ENCODE results near the gene MYO1F.

The MYO1F gene

DNA sequence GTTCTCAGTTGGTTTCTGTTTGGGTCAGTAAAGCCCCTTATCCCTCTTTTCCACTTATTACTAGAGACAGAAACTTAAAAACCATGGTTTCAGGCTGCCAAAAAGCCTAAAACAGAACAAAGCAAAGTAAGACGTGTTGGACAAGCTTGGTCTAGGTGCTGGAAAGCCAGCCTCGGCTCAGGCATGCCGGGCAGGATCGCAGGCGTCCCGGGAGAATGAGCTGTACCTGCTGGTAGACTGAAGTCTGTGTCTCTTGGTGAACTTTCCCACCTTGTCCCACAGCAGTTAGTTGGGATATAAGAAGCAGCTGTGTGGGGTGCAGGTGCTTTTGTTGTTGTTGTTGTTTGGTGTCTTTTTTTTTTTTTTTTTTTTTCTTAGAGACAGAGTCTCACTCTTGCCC, 95.6 kb downstream of the MYO1F start:
- H3K4me3 ChIP-seq (ENCODE audit: low read depth, low read length): no peak overlapping the region

DNA sequence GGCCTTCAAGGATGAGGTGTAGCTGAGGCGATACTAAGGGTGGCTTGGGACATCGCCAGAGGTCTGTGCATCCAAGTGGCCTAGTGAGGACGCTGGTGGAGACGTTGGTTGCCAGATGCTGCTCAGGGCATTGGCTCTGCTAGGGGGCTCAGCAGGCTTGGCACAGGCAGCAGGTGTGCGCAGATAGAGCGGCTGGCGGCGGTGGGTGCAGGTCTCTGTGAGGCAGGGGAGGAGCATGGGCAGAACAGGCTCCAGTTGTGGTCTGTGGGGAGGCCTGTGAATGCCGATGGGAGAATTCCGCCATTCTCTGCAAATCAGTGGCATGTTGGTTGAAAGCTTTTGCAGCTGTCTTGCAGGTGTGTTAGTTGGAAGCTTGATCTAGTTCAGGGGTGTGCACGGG, 96.0 kb downstream of the MYO1F start:
- H2AFZ ChIP-seq (ENCODE audit: low read length, unreplicated experiment): no peak overlapping the region
- peaks cover 51% of the 10 kb centered on the region for H3K79me2 ChIP-seq (ENCODE audit: control insufficient read depth, insufficient read depth, low read length, unreplicated experiment)
- no peaks in the 10 kb centered on the region for H3K4me1 ChIP-seq (ENCODE audit: control insufficient read depth, insufficient read depth, low read length, unreplicated experiment)
- H3K27me3 ChIP-seq (ENCODE audit: insufficient read depth, low read length): no peaks in the 10 kb centered on the region
- H3K4me3 ChIP-seq (ENCODE audit: low read depth, low read length): no peak overlapping the region
- H3K36me3 ChIP-seq (ENCODE audit: insufficient read depth, low read length): no peaks in the 10 kb centered on the region
- H3K27ac ChIP-seq (ENCODE audit: low read depth, low read length): no peak overlapping the region

More for the DNA sequence above, 95.6 kb downstream of the MYO1F start:
- H2AFZ ChIP-seq (ENCODE audit: low read length, unreplicated experiment): no peak overlapping the region
- H3K79me2 ChIP-seq (ENCODE audit: control insufficient read depth, insufficient read depth, low read length, unreplicated experiment): peaks cover 47% of the 10 kb centered on the region
- no peaks in the 10 kb centered on the region for H3K27me3 ChIP-seq (ENCODE audit: insufficient read depth, low read length)
- H3K4me1 ChIP-seq (ENCODE audit: control insufficient read depth, insufficient read depth, low read length, unreplicated experiment): no peaks in the 10 kb centered on the region
- no peak overlapping the region for H3K27ac ChIP-seq (ENCODE audit: low read depth, low read length)
- H3K36me3 ChIP-seq (ENCODE audit: insufficient read depth, low read length): no peaks in the 10 kb centered on the region

DNA sequence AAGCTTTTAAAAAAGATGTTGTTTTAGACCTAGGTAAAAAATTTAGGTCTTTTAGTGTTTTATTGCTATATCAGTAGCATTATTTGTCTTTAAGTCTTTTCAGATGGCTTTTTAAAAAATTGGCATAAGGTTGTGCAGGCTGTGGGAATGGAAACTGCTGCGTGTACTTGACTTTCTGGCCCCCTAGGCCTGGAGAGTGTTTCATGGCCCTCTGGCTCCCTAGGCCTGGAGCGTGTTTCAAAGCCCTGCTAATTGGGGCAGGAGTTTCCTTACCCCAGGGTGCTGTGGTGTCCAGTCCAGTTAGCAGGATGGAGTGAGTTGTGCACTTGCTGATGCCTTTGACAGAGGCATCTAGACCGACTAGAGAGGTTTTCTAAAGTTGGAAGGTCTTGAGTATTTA, 98.6 kb downstream of the MYO1F start:
- no peak overlapping the region for H2AFZ ChIP-seq (ENCODE audit: low read length, unreplicated experiment)
- H3K27ac ChIP-seq (ENCODE audit: low read depth, low read length): no peak overlapping the region
- H3K36me3 ChIP-seq (ENCODE audit: insufficient read depth, low read length): peaks cover 7% of the 10 kb centered on the region; the same call in 1 of the 2 replicates
- peaks cover 56% of the 10 kb centered on the region for H3K79me2 ChIP-seq (ENCODE audit: control insufficient read depth, insufficient read depth, low read length, unreplicated experiment)
- no peaks in the 10 kb centered on the region for H3K27me3 ChIP-seq (ENCODE audit: insufficient read depth, low read length)
- H3K4me1 ChIP-seq (ENCODE audit: control insufficient read depth, insufficient read depth, low read length, unreplicated experiment): no peaks in the 10 kb centered on the region
- H3K4me3 ChIP-seq (ENCODE audit: low read depth, low read length): no peak overlapping the region

DNA sequence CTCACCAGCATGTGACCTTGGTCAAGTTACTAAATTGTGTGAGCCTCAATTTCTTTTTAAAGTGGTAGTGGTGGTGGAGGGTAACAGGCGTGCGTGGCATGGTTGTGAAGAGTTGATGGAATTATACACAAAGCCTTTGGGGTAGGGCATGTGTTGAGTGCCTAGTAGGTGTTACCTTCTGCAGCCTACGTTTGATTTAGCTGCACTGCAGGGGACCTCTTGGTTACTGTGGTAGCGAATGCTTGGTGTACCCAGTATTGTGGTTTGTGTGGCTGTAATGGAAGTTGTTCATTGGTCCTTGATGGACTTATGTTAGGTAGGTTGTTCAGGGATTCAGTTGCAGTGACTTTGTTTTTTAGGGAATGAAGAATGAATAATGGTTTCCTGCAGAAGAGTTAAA, 99.4 kb downstream of the MYO1F start:
- Histone ChIP-seq H3K79me2 (ENCODE audit: control insufficient read depth, insufficient read depth, low read length, unreplicated experiment) (peaks cover 53% of the 10 kb centered on the region), H3K4me3 (ENCODE audit: low read depth, low read length) (no peak overlapping the region), H3K36me3 (ENCODE audit: insufficient read depth, low read length) (peaks cover 8% of the 10 kb centered on the region; the same call in 1 of the 2 replicates), H3K4me1 (ENCODE audit: control insufficient read depth, insufficient read depth, low read length, unreplicated experiment) (no peaks in the 10 kb centered on the region), H3K27ac (ENCODE audit: low read depth, low read length) (no peak overlapping the region), H2AFZ (ENCODE audit: low read length, unreplicated experiment) (no peak overlapping the region), H3K27me3 (ENCODE audit: insufficient read depth, low read length) (no peaks in the 10 kb centered on the region)

DNA sequence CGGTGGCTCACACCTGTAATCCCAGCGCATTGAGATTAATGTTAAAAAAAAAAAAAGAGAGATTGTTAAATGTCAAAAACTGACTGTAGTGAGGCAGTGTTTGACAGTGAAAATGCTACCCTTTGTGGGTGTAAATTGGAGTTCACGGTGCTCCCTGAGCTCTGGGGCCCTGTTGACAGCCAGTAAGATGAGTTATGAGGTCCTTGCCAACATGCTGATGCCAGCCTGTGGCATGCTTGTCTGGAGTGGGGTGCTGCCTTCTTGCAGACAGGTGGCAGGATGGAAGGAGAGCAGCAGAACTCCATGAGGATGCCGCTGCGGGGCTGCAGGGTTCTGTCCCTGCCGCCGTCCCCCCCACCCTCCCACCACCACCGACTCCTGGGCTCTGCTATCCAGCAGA, 100.7 kb downstream of the MYO1F start:
- Histone ChIP-seq H3K27me3 (ENCODE audit: insufficient read depth, low read length) (no peaks in the 10 kb centered on the region), H3K36me3 (ENCODE audit: insufficient read depth, low read length) (peaks cover 9% of the 10 kb centered on the region; the same call in 1 of the 2 replicates), H3K4me1 (ENCODE audit: control insufficient read depth, insufficient read depth, low read length, unreplicated experiment) (no peaks in the 10 kb centered on the region), H2AFZ (ENCODE audit: low read length, unreplicated experiment) (no peak overlapping the region), H3K27ac (ENCODE audit: low read depth, low read length) (no peak overlapping the region), H3K4me3 (ENCODE audit: low read depth, low read length) (no peak overlapping the region), H3K79me2 (ENCODE audit: control insufficient read depth, insufficient read depth, low read length, unreplicated experiment) (peaks cover 49% of the 10 kb centered on the region)

DNA sequence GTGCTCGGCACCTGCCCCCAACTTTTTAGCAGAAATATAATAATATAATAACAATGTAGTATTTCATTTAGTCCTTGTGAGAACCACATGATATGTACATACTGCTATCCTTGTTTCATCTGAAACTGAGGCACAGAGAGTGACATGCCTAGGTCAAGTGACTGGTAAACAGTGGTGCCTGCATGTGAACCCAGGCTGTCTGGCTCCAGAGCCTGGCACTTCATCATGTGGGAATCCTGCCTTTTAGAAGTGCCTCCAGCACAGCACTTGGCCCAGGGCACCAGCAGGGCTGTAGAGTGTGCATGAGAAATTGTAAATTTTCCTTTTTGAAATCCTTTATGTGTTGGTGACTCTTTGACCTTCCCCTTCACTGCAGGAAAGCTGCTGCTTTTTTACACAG, 102.2 kb downstream of the MYO1F start:
- peaks cover 42% of the 10 kb centered on the region for H3K79me2 ChIP-seq (ENCODE audit: control insufficient read depth, insufficient read depth, low read length, unreplicated experiment)
- no peak overlapping the region for H3K27ac ChIP-seq (ENCODE audit: low read depth, low read length)
- H2AFZ ChIP-seq (ENCODE audit: low read length, unreplicated experiment): no peak overlapping the region
- H3K4me3 ChIP-seq (ENCODE audit: low read depth, low read length): no peak overlapping the region
- no peaks in the 10 kb centered on the region for H3K4me1 ChIP-seq (ENCODE audit: control insufficient read depth, insufficient read depth, low read length, unreplicated experiment)
- H3K27me3 ChIP-seq (ENCODE audit: insufficient read depth, low read length): no peaks in the 10 kb centered on the region
- H3K36me3 ChIP-seq (ENCODE audit: insufficient read depth, low read length): peaks cover 12% of the 10 kb centered on the region; the same call in 1 of the 2 replicates

DNA sequence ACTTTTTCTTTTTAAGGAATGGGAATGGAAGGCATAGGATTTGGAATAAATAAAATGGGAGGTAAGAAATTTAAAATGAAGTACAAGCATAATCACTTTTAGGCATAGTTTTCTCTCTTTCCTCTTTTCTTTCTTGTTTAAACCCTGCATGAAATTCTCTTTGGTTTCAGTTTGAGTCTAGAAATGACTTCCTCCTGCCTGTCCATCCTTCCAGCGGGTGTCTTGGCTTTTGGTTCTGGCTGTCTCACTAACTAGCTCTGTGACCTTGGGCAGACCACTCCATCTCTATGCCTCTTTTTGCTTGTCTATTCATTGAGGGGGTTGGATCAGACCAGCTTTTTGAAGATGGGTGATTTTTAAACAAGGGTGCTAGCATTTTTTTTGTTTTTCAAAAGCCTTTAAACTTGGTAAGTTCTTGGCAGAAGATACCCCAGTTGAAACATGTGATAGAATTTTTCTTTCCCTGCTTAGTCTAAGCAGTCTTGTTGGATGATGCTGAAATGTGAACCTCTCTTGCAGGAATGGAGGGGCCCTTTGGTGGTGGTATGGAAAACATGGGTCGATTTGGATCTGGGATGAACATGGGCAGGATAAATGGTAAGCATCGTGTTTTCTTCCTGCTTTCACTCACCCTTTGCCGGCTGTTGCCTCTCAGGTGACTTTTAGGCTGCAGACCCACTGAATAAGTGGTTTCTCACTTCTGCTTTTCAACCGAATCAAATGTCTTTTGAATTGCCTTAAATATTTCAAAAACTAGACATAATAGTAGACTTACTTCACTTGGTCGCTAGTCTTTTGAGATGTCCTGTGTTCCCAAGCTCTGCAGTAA, 103.4 kb downstream of the MYO1F start:
- Histone ChIP-seq H3K79me2 (ENCODE audit: control insufficient read depth, insufficient read depth, low read length, unreplicated experiment) (peaks cover 37% of the 10 kb centered on the region), H3K4me1 (ENCODE audit: control insufficient read depth, insufficient read depth, low read length, unreplicated experiment) (no peaks in the 10 kb centered on the region), H3K27ac (ENCODE audit: low read depth, low read length) (no peak overlapping the region), H3K4me3 (ENCODE audit: low read depth, low read length) (no peak overlapping the region), H3K36me3 (ENCODE audit: insufficient read depth, low read length) (peaks cover 19% of the 10 kb centered on the region; the same call in 1 of the 2 replicates), H3K27me3 (ENCODE audit: insufficient read depth, low read length) (no peaks in the 10 kb centered on the region), H2AFZ (ENCODE audit: low read length, unreplicated experiment) (no peak overlapping the region)

Data from ACC112 (cell line).